NCI-H146 treated with DMSO at 0.1 percent for 48 hours (cell line): ENCODE measurements around the gene IGSF9.

Experiments
- DNase-seq: peaks from one replicate; lab custom pipeline; 2025; ENCODE audit not compliant: unreplicated experiment; lab: John Stamatoyannopoulos, UW

The IGSF9 gene

GRCh38 chr1:159933347-159933746 is 12.1 kb downstream of the IGSF9 start:
- DNase-seq: no peak

GRCh38 chr1:159932296-159933285 is 12.8 kb downstream of the IGSF9 start:
- no peak for DNase-seq

- no peak for DNase-seq
These were observed 13.6 kb downstream of the IGSF9 start for GRCh38 chr1:159931795-159932173.

- DNase-seq: no peak
These were observed 14.2 kb downstream of the IGSF9 start for GRCh38 chr1:159931101-159931794.

GRCh38 chr1:159930634-159931033 is 14.8 kb downstream of the IGSF9 start:
- no peak for DNase-seq

- DNase-seq: no peak
These were observed 15.2 kb downstream of the IGSF9 start for GRCh38 chr1:159930216-159930615.

GRCh38 chr1:159929155-159930051 is 16.0 kb downstream of the IGSF9 start:
- DNase-seq: no peak

GRCh38 chr1:159928491-159929050 is 16.8 kb downstream of the IGSF9 start:
- no peak for DNase-seq

GRCh38 chr1:159927849-159928431 is 17.5 kb downstream of the IGSF9 start:
- no peak for DNase-seq

- no peak for DNase-seq
These were observed 18.1 kb downstream of the IGSF9 start for GRCh38 chr1:159927211-159927848.

GRCh38 chr1:159925719-159926078 is 19.7 kb downstream of the IGSF9 start:
- no peak for DNase-seq

- DNase-seq: peak; percentile 31
These were observed 20.4 kb downstream of the IGSF9 start, which contains the start of gene TAGLN2 for GRCh38 chr1:159924791-159925718. Gene TAGLN2 (minus strand): TSS chr1:159925507. CDS start chr1:159920509, 4,998 bp downstream.

- peak; percentile 22 for DNase-seq
These were observed 21.2 kb downstream of the IGSF9 start for GRCh38 chr1:159924025-159924790.

- DNase-seq: peak; percentile 33
These were observed 22.0 kb downstream of the IGSF9 start for GRCh38 chr1:159923203-159924024.

GRCh38 chr1:159922511-159923202 is 22.8 kb downstream of the IGSF9 start:
- no peak for DNase-seq

- no peak for DNase-seq
These were observed 23.5 kb downstream of the IGSF9 start for GRCh38 chr1:159921700-159922504.
